Spleen (tissue), 7 donors: ENCODE data around the gene SULT1A3.

Source experiments
- CTCF ChIP-seq, 11 experiments: fragments of 200-600 bp in 7 of 11; fragments of 450-650 bp in 4 of 11; sonication (generic) in 4 of 11; IDR thresholded peaks in 8 of 11; conservative IDR thresholded peaks in 3 of 11; 1 replicate in 7 of 11; 2 replicates in 4 of 11; pipeline versions ENCODE4 v1.4.0 to v1.8.0; 2016 to 2021; ENCODE audit warnings: antibody characterized with exemption in 11 of 11, inconsistent platforms in 4 of 11, mild to moderate bottlenecking in 1 of 11
- POLR2AphosphoS5 ChIP-seq, 3 donors: sonication (generic); formaldehyde crosslinking; IDR thresholded peaks; one replicate each; pipeline ENCODE4 v1.5.1; 2017; ENCODE audit warnings: antibody characterized with exemption in 3 of 3
- donor health status: DM: no; HTN: no; CAD: no; lungs with moderate emphysema.
- donor health status: DM: no; HTN: no; CAD: no.
- donor health status: DM: no; HTN: no; CAD: no.

GRCh38 chr16:30166202-30166902, 32.7 kb upstream of the SULT1A3 start:
- peak in 1 of 3 donors; percentile 69 for TF ChIP-seq POLR2AphosphoS5 (IDR thresholded peaks at IDR 0.05)
- no peak for TF ChIP-seq CTCF (IDR thresholded peaks at IDR 0.05 in 8 of 11, conservative IDR thresholded peaks at IDR 0.05 in 3 of 11)
